DMS153 treated with DMSO at 0.1 percent for 48 hours (cell line): ENCODE results near the gene SYNJ2.

Source experiments
- DNase-seq: peaks from one replicate; lab custom pipeline; 2025; ENCODE audit not compliant: unreplicated experiment; lab: John Stamatoyannopoulos, UW

Gene SYNJ2

GRCh38 chr6:158039178-158039557, 57.5 kb downstream of the SYNJ2 start:
- no peak for DNase-seq

- DNase-seq: no peak
Observed at GRCh38 chr6:158039571-158040050, 57.9 kb downstream of the SYNJ2 start.

GRCh38 chr6:158040051-158040803, 58.6 kb downstream of the SYNJ2 start:
- no peak for DNase-seq

- DNase-seq: no peak
Observed at GRCh38 chr6:158040804-158041347, 59.2 kb downstream of the SYNJ2 start.

- no peak for DNase-seq
Observed at GRCh38 chr6:158041370-158041769, 59.7 kb downstream of the SYNJ2 start.

- DNase-seq: no peak
Observed at GRCh38 chr6:158041788-158042187, 60.1 kb downstream of the SYNJ2 start.

GRCh38 chr6:158042245-158042798, 60.7 kb downstream of the SYNJ2 start:
- DNase-seq: no peak

GRCh38 chr6:158043008-158043407, 61.3 kb downstream of the SYNJ2 start:
- no peak for DNase-seq

GRCh38 chr6:158043586-158044524, 62.2 kb downstream of the SYNJ2 start:
- DNase-seq: no peak

GRCh38 chr6:158044525-158044888, 62.8 kb downstream of the SYNJ2 start:
- no peak for DNase-seq

GRCh38 chr6:158046201-158047126, 64.8 kb downstream of the SYNJ2 start:
- DNase-seq: no peak

GRCh38 chr6:158047127-158047518, 65.5 kb downstream of the SYNJ2 start:
- DNase-seq: no peak

- DNase-seq: no peak
Observed at GRCh38 chr6:158047563-158048323, 66.1 kb downstream of the SYNJ2 start.

GRCh38 chr6:158048589-158048988, 66.9 kb downstream of the SYNJ2 start:
- DNase-seq: no peak

GRCh38 chr6:158049055-158050028, 67.7 kb downstream of the SYNJ2 start:
- DNase-seq: no peak

GRCh38 chr6:158050107-158050735, 68.6 kb downstream of the SYNJ2 start:
- no peak for DNase-seq

- no peak for DNase-seq
Observed at GRCh38 chr6:158050955-158051354, 69.3 kb downstream of the SYNJ2 start.

- no peak for DNase-seq
Observed at GRCh38 chr6:158051968-158052367, 70.3 kb downstream of the SYNJ2 start.
